H1 (cell line): Measurements from ENCODE around the gene STAMBP. TPM values are rescaled to one million over a fixed set of nuclear protein-coding genes. Genes with fewer than 3 reads are reported as not detected.

ENCODE experiments used
- CBX5 ChIP-seq: fragments of 300-800, 300-1000 bp; sonication (generic); IDR thresholded peaks from 2 replicates; pipeline ENCODE4 v1.7.1; 2016; ENCODE audit warnings: antibody characterized with exemption, low read length, low read depth
- CHD2 ChIP-seq: IDR thresholded peaks from 2 replicates; pipeline ENCODE4 v1.6.1; 2012; ENCODE audit warnings: low read length, improper control_type of control experiment
- CHD7 ChIP-seq: fragments of 300-600 bp; sonication (generic); IDR thresholded peaks from 2 replicates; pipeline ENCODE4 v1.7.1; 2012; ENCODE audit warnings: low read length, moderate library complexity, mild to moderate bottlenecking, inconsistent platforms; ENCODE audit not compliant: insufficient replicate concordance
- FOSL1 ChIP-seq: IDR thresholded peaks from 2 replicates; pipeline ENCODE4 v1.6.1; 2011; ENCODE audit warnings: mild to moderate bottlenecking, low read depth, low read length, moderate library complexity; ENCODE audit not compliant: insufficient read depth
- NRF1 ChIP-seq: IDR thresholded peaks from 2 replicates; pipeline ENCODE4 v1.6.1; 2011; ENCODE audit warnings: mild to moderate bottlenecking, low read depth, low read length, improper control_type of control experiment
- SP1 ChIP-seq: IDR thresholded peaks from 2 replicates; pipeline ENCODE4 v1.6.1; 2011; ENCODE audit warnings: low read depth, low read length
- TAF1 ChIP-seq: IDR thresholded peaks from 2 replicates; pipeline ENCODE4 v1.6.1; 2011; ENCODE audit warnings: mild to moderate bottlenecking, low read depth, low read length
- polyA plus RNA-seq, 7 experiments: library from polyadenylated mRNA; depleted of rRNA in 3 of 7; stranded (reverse) in 5 of 7; unstranded in 2 of 7; fragments of >200 nt in 5 of 7; fragments of 200-250 nt in 2 of 7; gene quantifications; 1 replicate in 5 of 7; 2 replicates in 1 of 7; 4 replicates in 1 of 7; pipeline versions ENCODE4 v1.2.1 to v1.2.3, GENCODE V29; 2011 to 2013; ENCODE audit warnings: missing spikeins in 2 of 7, mixed read lengths in 2 of 7
- total RNA-seq: library from RNA; stranded (reverse); fragmentation: NEBNext Ultra II Directional; extraction: Animal tissue kit (Norgen Biotek cat#: 25700); gene quantifications from 2 replicates; pipeline ENCODE4 v1.2.1, GENCODE V29; 2021

Gene STAMBP
- total and polyA plus RNA-seq, 2 of the 8 experiments (the other 6 are each of a cell fraction or from before 2014, with no cell fraction given), result 35.8 to 49.7 TPM

DNA sequence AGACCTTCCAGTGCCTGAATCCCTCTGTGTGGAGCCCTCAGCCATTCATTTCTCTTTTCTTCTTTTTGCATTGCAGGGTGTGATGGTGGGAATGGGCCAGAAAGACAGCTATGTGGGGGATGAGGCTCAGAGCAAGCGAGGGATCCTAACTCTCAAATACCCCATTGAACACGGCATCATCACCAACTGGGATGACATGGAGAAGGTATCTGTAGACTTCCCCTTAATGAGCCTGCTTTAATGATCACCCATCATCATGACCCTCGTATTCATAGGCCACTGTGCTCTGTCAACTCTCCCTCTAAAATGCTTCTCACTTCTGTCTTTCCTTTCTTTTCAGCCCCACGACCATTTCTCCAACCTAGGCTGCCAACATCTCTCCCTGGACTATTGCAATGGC is 73.5 kb downstream of the STAMBP start (continued):
- TF ChIP-seq SP1, result no peak
- no peak for TF ChIP-seq CHD7
- no peak for TF ChIP-seq CHD2
- TF ChIP-seq CBX5, result no peak
- no peak for TF ChIP-seq FOSL1
- TF ChIP-seq TAF1, result no peak
- TF ChIP-seq NRF1, result no peak
- TF ChIP-seq, all 59 proteins: peak for 0
